GM12875 (cell line): Measurements from ENCODE around the gene ZDHHC11B.
"Not testable (repeated sequence)": the region's sequence is repeated elsewhere in the genome, so short reads cannot be mapped to it uniquely, and the experiment has no call there.

Experiments used
- H3K4me3 ChIP-seq: one replicate; pipeline ENCODE4 v1.5.1; 2011; ENCODE audit warnings: low read depth, low read length, control low read depth
- TF ChIP-seq, protein P1 (sequence below): IDR thresholded peaks from 2 replicates; pipeline ENCODE4 v1.5.1; 2011; ENCODE audit warnings: low read depth, mild to moderate bottlenecking, control low read depth, inconsistent platforms, low read length, moderate library complexity, borderline replicate concordance; ENCODE audit not compliant: insufficient read depth

The ZDHHC11B gene

DNA sequence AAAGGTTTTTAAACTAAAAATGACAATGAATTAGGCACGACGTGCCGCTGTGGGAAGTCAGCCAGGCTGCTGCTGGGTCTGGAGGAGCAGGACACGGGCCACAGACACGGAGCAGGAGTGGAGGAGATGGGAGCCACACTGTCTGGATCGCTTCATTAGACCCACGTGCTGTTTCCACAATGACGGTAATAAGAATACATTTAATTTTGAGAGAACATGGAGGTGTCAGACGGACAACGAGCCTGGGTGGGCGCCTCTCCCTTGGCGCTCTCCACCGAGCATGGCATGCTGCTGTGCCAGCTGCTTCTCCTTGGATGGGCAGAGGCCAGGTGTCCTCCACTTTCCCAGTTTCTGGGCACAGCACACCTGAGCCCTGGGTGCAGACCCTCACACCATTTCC, 103.7 kb downstream of the ZDHHC11B start:
- H3K4me3 ChIP-seq, result not testable (repeated sequence)

DNA sequence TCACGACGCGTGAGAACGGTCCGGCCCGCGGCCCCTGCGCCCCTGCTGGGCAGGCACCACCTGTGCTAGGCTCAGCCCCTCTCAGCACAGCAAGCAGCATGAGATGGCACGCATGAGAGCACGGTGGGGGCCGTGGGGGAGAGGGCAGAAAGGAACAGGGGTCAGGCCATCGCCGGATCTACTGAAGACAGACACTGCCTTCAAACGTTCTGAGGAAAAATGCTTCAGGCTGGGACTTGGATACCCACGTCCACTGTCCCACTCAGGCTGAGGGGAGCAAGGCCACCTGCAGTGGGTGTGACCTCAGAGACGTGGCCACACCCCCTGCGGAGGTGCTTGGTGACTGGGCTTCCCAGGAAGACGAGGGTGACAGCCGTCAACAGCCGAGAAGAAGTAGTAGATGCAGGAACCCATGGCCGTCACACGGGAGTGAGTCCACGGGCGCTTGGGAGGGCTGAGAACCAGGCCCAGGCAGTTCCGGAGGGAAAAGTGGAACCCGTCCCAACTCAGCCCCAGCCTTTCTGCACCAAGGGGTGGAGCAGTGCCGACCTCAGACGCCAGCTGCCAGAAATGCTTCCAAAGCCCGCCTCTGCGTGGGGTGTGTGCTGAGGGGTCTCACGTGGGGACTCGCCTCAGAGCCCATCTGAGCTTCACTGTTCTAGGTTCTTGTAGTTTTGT, 104.3 kb downstream of the ZDHHC11B start:
- H3K4me3 ChIP-seq, result not testable (repeated sequence)

- not testable (repeated sequence) for H3K4me3 ChIP-seq
These were observed 105.2 kb downstream of the ZDHHC11B start for GRCh38 chr5:679166-679895.

DNA sequence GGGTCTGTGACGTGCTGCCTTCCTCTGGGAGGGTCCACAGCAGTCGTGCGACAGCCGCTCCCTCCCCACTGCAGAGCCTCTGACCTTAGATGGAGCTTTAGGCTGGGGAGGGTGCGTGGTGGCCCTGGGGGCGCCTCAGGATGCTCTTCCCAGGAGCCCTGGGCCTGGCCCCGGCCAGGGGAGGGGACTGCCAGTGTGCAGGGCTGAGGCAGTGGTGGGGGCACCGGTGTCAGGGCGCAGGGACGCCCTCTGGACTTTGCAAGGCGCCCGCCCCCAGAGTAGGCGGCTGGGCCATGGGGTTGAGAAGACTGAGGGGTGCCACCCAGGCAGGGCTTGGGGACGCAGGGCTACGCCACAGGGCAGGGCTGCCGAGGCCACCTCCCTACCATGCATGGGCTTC, 106.0 kb downstream of the ZDHHC11B start:
- H3K4me3 ChIP-seq, result not testable (repeated sequence)

- H3K4me3 ChIP-seq, result no peak overlapping the region
- TF ChIP-seq, protein P1, sequence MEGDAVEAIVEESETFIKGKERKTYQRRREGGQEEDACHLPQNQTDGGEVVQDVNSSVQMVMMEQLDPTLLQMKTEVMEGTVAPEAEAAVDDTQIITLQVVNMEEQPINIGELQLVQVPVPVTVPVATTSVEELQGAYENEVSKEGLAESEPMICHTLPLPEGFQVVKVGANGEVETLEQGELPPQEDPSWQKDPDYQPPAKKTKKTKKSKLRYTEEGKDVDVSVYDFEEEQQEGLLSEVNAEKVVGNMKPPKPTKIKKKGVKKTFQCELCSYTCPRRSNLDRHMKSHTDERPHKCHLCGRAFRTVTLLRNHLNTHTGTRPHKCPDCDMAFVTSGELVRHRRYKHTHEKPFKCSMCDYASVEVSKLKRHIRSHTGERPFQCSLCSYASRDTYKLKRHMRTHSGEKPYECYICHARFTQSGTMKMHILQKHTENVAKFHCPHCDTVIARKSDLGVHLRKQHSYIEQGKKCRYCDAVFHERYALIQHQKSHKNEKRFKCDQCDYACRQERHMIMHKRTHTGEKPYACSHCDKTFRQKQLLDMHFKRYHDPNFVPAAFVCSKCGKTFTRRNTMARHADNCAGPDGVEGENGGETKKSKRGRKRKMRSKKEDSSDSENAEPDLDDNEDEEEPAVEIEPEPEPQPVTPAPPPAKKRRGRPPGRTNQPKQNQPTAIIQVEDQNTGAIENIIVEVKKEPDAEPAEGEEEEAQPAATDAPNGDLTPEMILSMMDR, result no peak
These were observed 107.1 kb downstream of the ZDHHC11B start for GRCh38 chr5:677131-678101.

DNA sequence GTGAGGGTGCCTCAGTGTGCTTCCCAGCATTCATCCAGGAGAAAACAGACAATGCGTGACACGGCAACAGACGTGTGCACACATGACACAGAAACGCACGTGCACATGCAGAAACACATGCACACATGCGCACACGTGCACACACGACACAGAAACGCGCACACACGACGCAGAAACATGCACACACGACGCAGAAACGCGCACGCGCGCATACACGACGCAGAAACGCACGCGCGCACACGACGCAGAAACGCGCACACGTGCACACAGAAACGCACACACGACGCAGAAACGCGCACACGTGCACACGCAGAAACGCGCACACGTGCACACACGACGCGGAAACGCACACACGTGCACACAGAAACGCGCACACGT, 107.8 kb downstream of the ZDHHC11B start:
- no peak overlapping the region for H3K4me3 ChIP-seq
- TF ChIP-seq, protein P1, result no peak

GRCh38 chr5:675871-676698, 108.4 kb downstream of the ZDHHC11B start:
- TF ChIP-seq, protein P1, result no peak
- H3K4me3 ChIP-seq, result no peak overlapping the region

- TF ChIP-seq, protein P1, result no peak
- H3K4me3 ChIP-seq, result no peak overlapping the region
These were observed 109.2 kb downstream of the ZDHHC11B start for GRCh38 chr5:675111-675870.
